RCC 7860 (cell line): ENCODE measurements around the gene SERPINA12.
"Not testable (repeated sequence)": the region's sequence is repeated elsewhere in the genome, so short reads cannot be mapped to it uniquely, and the experiment has no call there.

Experiments
- DNase-seq: peaks from one replicate; pipeline ENCODE4 v3.0.0-alpha.2; 2015; ENCODE audit warnings: low spot score
- FAIRE-seq: peaks from 2 replicates; lab custom pipeline; 2012; peaks lifted over from hg19 to GRCh38; lab: Jason Lieb, UNC

Gene SERPINA12

DNA sequence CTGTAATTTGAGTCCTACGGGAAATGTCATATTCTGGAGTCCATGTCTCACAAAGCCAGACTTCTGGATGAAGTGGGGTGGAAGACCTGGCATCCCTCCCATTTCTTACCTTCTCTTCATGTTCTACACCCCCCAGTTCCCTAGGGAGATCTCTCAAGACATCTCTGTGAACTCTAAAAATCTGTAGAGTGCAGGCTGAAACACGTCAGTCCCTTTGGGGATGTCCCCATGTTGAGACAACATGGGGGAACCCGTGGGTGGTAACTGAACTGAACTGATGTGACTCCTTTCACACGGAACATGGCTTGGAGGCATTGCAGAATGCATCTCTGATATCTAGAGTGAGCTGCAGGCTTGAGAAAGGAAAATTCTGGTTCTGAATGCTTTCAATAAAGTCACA, 15.2 kb downstream of the SERPINA12 start:
- DNase-seq (no peak), FAIRE-seq (no peak)

- DNase-seq (no peak), FAIRE-seq (no peak)
Measured at GRCh38 chr14:94491511-94491910, 17.8 kb downstream of the SERPINA12 start.

DNA sequence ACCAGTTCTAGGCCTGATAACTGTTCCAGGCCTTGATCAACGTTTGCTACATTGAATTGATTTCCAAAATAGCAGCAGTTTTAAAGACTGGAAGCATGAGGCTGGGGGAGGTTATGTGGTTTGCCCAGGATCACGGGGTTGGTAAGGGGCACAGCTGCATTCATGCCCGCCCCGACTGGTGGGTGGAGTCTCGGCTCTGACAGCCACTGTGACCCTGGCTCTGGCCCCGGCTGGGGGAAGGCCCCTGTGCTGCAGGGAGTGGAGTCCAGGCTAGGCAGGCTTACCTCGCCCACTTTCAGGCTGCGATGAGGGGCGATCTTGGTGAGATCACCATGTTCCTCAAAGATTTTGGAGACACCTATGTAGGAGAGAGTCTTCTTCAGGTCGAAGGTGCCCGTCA, 19.9 kb downstream of the SERPINA12 start:
- DNase-seq = no peak
- no peak for FAIRE-seq

DNA sequence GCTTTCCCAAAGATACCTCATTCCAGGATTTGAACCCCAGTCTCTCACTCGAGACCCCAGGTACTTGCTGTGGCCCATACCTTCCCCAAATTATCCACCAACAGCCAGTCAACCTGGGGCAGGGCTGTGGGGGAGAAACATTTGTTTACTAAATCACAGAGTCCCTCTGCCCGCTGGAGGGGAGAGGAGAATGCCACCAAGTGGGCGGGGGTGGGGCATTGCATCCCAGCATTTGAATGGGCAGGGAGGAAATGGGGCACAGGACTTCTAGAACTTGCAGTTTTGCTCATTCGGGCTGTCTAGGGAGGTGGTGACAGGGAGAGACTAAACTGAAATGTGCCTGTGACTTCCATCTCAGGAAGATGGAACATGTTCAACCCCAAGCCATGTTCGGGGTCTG, 22.4 kb downstream of the SERPINA12 start:
- FAIRE-seq (no peak), DNase-seq (no peak)

- no peak for FAIRE-seq
- DNase-seq = peak; percentile 44
Measured at GRCh38 chr14:94485944-94486841, 23.1 kb downstream of the SERPINA12 start.

DNA sequence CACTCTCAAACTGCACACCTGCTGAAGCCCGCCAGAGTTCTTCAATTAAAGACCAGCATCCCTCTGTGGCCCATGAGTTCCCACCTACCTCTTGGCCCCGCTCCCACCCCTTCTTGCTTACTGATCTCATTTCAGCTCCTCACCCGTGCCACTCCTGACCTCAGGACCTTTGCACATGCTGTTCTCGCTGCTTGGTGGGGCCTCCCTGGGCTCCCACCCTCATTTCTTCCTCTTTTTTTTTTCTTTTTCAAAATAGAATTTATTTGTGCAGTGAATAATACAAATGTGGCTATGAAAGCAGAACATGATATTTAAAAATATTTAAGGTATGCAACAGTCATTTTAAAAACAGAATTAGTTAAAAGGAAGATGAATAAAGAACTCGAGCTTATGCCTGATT, 24.8 kb downstream of the SERPINA12 start:
- DNase-seq (no peak), FAIRE-seq (no peak)

DNA sequence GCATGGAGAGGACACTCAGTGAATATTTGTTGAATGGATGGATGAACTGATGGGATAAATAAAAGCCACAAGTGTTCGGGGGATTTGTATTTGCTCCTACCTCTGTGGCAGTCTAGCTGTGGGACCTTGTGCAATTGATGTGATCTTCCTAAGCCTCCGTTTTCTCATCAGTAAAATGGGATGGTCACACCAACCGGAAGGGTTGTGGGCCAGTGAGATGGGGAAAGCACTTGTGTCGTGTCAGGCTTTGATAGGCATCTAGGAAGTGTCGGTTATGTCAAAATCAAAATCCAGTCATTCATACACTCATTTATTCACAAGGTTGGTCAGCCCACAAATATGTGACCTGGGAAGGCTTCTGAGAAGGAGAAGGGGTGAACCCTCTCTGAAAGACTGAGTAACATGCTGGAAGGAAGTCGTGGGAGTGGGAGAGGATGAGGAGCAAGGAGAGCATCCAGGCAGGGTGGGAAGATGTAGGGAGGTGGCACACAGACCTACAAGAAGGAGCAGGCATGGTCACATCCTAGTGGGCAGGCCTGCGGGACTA, 25.5 kb downstream of the SERPINA12 start:
- peak; percentile 75 for DNase-seq
- FAIRE-seq = no peak

GRCh38 chr14:94483071-94483451, 26.2 kb downstream of the SERPINA12 start:
- FAIRE-seq (no peak), DNase-seq (no peak)

DNA sequence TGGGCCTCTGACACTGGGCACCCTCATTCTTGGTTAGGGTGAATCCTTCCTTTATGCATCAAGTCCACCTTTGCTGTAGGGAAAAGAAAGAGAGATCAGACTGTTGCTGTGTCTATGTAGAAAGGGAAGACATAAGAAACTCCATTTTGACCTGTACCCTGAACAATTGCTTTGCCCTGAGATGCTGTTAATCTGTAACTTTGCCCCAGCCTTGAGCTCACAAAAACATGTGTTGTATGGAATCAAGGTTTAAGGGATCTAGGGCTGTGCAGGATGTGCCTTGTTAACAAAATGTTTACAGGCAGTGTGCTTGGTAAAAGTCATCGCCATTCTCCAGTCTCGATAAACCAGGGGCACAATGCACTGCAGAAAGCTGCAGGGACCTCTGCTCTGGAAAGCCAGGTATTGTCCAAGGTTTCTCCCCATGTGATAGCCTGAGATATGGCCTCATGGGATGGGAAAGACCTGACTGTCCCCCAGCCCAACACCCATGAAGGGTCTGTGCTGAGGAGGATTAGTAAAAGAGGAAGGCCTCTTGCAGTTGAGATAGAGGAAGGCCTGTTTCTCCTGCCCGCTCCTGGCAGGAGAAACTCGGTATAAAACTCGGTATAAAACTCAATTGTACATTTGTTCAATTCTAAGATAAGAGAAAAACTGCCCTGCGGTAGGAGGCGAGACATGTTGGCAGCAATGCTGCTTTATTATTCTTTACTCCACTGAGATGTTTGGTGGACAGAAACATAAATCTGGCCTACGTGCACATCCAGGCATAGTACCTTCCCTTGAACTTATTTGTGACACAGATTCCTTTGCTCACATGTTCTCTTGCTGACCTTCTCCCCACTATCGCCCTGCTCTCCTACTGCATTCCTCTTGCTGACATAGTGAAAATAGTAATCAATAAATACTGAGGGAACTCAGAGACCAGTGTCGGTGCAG, 26.9 kb downstream of the SERPINA12 start:
- FAIRE-seq, DNase-seq: not testable (repeated sequence)

GRCh38 chr14:94481468-94482131, 27.7 kb downstream of the SERPINA12 start:
- FAIRE-seq (peak; percentile 27), DNase-seq (peak; percentile 85)

DNA sequence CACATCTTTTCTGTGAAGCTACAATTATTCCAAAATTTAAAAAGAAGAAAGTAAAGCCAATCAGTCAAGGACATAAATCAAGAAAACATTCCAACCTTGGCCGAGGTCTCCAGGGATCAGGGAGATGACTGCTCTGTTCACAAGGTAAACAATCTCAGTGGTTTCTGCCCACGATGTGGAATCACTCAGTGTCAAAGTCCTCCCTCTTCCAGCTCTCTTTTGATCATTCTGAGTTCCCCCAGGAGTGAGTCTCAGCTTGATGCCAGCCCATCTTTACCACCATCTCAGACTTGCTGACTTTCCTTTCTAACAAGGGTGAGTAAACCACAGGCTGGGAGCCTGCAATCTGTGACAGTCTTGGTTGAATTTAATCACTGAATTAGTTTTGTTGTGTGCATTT, 28.5 kb downstream of the SERPINA12 start:
- peak; percentile 54 for FAIRE-seq
- peak; percentile 71 for DNase-seq

DNA sequence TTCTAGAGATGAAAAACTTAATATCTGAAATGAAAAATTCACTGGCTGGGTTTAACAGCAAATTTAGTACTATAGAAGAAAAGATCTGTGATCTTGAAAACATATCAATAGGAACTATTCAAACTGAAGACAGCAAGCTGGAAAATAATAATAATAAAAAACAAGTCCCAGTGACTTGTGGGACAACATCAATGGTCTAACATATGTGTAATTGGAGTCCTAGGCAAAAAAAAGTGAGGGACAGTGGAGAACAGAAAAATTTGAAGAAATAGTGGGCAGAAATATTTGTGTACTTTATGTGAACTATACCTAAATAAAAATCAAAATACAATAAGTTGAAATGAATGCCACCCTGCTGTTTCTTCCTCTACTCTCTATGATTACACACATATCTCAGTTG, 30.8 kb downstream of the SERPINA12 start:
- FAIRE-seq (no peak), DNase-seq (no peak)

DNA sequence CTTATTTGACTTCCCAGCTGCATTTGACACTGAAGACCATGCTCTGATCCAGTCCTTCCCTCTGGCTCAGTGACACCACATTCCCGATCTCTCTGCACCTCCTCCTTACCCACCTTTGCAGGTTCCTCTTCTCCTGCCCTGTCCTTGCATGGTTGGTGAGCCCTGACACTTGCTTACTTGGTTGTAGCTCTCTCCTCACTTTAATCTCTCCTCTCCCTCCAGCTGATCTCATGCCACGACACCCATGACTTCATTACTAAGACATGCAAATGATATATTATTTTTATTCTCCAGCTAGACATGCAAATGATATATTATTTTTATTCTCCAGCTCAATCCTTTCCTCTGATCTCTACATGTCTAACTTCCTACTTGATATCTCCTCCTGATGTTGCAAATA, 33.2 kb downstream of the SERPINA12 start, which contains the start of gene SERPINA9:
Gene SERPINA9, minus strand, starts transcription at position 175 of the 400 bp plus-strand sequence. CDS start 6,357 bp downstream, outside the sequence.
- DNase-seq (no peak), FAIRE-seq (no peak)

DNA sequence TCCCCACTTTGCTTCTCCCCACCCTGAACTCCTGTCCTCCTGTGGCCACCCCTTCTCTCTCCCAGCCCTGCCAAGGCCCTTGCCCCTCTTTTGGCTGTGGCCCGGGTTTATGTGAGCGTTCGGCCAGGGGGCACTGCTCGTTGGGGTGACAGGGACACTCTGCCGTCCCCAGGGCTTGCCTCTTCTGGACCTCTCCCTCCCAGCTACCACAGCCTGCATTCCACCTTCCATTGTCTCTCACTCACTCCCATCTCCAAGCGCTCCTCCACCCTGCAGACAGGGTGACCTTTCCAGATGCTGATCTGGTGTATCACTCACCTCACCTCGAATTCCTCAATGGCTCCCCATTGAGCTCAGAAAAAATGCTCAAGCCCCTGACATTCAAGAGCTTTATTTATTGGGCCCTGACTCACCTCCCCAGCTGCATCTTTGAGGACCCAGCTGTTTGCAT, 34.7 kb downstream of the SERPINA12 start:
- DNase-seq (no peak), FAIRE-seq (no peak)

- no peak for DNase-seq
- no peak for FAIRE-seq
Measured at GRCh38 chr14:94473666-94474410, 35.4 kb downstream of the SERPINA12 start.

DNA sequence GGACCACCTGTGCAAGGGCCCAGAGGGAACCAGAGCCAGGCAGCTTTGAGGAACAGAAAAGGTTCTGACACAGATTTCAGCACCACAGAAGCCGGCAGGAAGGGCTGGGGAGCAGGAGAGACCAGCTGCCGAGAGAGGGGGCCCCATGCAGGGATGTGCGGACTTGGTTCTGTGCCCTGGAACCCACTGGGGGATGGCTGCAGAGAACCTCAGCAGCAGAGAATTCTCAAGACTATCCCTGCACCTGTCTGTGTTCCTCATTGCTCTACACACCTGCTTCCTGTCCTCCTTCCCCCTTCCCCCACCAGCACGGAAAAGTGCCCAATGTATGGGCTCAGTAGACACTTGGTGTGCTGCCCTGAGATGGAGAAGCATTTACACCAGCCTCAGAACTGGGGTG, 36.4 kb downstream of the SERPINA12 start:
- DNase-seq (no peak), FAIRE-seq (no peak)

- DNase-seq (no peak), FAIRE-seq (no peak)
Measured at GRCh38 chr14:94471045-94471444, 38.2 kb downstream of the SERPINA12 start.

- no peak for DNase-seq
- no peak for FAIRE-seq
Measured at GRCh38 chr14:94470311-94470710, 39.0 kb downstream of the SERPINA12 start.

DNA sequence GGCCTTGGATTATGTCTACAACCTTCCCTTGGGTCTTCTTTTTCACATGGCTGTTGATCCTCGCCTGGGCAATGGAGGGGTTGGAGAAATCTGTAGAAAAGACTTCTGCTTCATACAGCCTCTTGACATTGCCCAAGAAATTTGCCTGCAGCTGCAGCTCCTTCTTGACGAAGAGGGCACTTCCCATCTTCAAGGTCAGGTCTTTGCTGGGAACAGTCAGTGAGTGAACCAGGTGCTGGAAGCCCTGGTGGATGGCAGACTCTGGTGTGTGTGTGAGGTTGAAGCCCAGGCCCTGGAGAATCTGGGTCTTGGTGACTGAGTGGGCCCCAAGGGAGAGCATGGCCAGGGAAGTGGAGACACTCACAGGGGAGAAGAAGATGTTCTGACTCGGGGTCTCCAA, 40.0 kb downstream of the SERPINA12 start:
- FAIRE-seq (no peak), DNase-seq (no peak)
